Suprapubic skin (tissue), 4 donors: ENCODE results near the gene CACNA2D1. TPM values are rescaled to one million over a fixed set of nuclear protein-coding genes. Genes with fewer than 3 reads are reported as not detected.

Source experiments
- DNase-seq, 2 donors: peaks; one replicate each; pipeline ENCODE4 v3.0.0-alpha.2; 2019; ENCODE audit warnings: low spot score in 2 of 2
- H3K27ac ChIP-seq: fragments of 200-600 bp; sonication (generic); one replicate; pipeline ENCODE4 v1.5.1; 2019
- H3K27me3 ChIP-seq: fragments of 200-600 bp; sonication (generic); one replicate; pipeline ENCODE4 v1.5.1; 2019
- H3K36me3 ChIP-seq: fragments of 200-600 bp; sonication (generic); one replicate; pipeline ENCODE4 v1.5.1; 2019
- H3K4me1 ChIP-seq: fragments of 200-600 bp; sonication (generic); one replicate; pipeline ENCODE4 v1.5.1; 2019
- H3K4me3 ChIP-seq: fragments of 200-600 bp; sonication (generic); one replicate; pipeline ENCODE4 v1.5.1; 2019; ENCODE audit warnings: mild to moderate bottlenecking
- H3K9me3 ChIP-seq: fragments of 200-600 bp; sonication (generic); one replicate; pipeline ENCODE4 v1.5.1; 2019
- CTCF ChIP-seq, 2 donors: fragments of 200-600 bp in 1 of 2; fragments of 450-650 bp in 1 of 2; sonication (generic) in 1 of 2; IDR thresholded peaks; one replicate each; pipeline ENCODE4 v1.5.1; 2016 to 2019; ENCODE audit warnings: antibody characterized with exemption in 2 of 2, mild to moderate bottlenecking in 1 of 2, moderate library complexity in 1 of 2
- EP300 ChIP-seq: sonication (generic); formaldehyde crosslinking; IDR thresholded peaks from one replicate; pipeline ENCODE4 v1.6.1; 2017; ENCODE audit warnings: antibody characterized with exemption
- POLR2A ChIP-seq, 2 donors: fragments of 450-650 bp; IDR thresholded peaks; one replicate each; pipeline ENCODE4 v1.6.1; 2017; ENCODE audit warnings: antibody characterized with exemption in 2 of 2, mild to moderate bottlenecking in 2 of 2, moderate library complexity in 2 of 2
- POLR2AphosphoS5 ChIP-seq, 3 donors: sonication (generic); formaldehyde crosslinking; IDR thresholded peaks; one replicate each; pipeline ENCODE4 v1.6.1; 2017; ENCODE audit warnings: antibody characterized with exemption in 3 of 3
- WGBS: methylation state at CpG from one replicate; pipeline ENCODE4 v1.1.5; 2018; 5-methylcytosine and 5-hydroxymethylcytosine counted together
- total RNA-seq, 4 donors: library from RNA; depleted of rRNA; stranded (reverse); fragments of >200 nt; gene quantifications; one replicate each; pipeline ENCODE4 v1.1.0, GENCODE V29; 2016

The CACNA2D1 gene
- total RNA-seq, 4 donors from 2014 or later = 9.3 to 16.9 (median 10.6) TPM

- no peaks in the 10 kb centered on the region for H3K27me3 ChIP-seq
- no peaks in the 10 kb centered on the region for H3K36me3 ChIP-seq
- no peaks in the 10 kb centered on the region for H3K4me1 ChIP-seq
- no peak overlapping the region for H3K27ac ChIP-seq
- H3K4me3 ChIP-seq = no peak overlapping the region
- DNase-seq = no peak
- no peak for TF ChIP-seq POLR2AphosphoS5 (IDR thresholded peaks at IDR 0.05)
- no peak for TF ChIP-seq POLR2A (IDR thresholded peaks at IDR 0.05)
- TF ChIP-seq EP300 = no peak
- no peak for TF ChIP-seq CTCF (IDR thresholded peaks at IDR 0.05)
- no peaks in the 10 kb centered on the region for H3K9me3 ChIP-seq
These were observed 168.9 kb downstream of the CACNA2D1 start for GRCh38 chr7:82274681-82275080.

GRCh38 chr7:82273886-82274285 is 169.7 kb downstream of the CACNA2D1 start:
- H3K27me3 ChIP-seq = no peaks in the 10 kb centered on the region
- WGBS = 79% methylated on average over 3 of the region's 3 CpGs
- no peak overlapping the region for H3K4me3 ChIP-seq
- H3K36me3 ChIP-seq = no peaks in the 10 kb centered on the region
- TF ChIP-seq CTCF (IDR thresholded peaks at IDR 0.05) = no peak
- TF ChIP-seq EP300 = no peak
- TF ChIP-seq POLR2AphosphoS5 (IDR thresholded peaks at IDR 0.05) = no peak
- no peak for TF ChIP-seq POLR2A (IDR thresholded peaks at IDR 0.05)
- no peak overlapping the region for H3K27ac ChIP-seq
- no peak for DNase-seq
- H3K9me3 ChIP-seq = no peaks in the 10 kb centered on the region
- no peaks in the 10 kb centered on the region for H3K4me1 ChIP-seq

- TF ChIP-seq CTCF (IDR thresholded peaks at IDR 0.05) = no peak
- no peak for TF ChIP-seq EP300
- TF ChIP-seq POLR2A (IDR thresholded peaks at IDR 0.05) = no peak
- no peak for TF ChIP-seq POLR2AphosphoS5 (IDR thresholded peaks at IDR 0.05)
- whole genome bisulfite sequencing = 88% methylated on average over 1 of the region's 1 CpG
- Histone ChIP-seq H3K9me3 (no peaks in the 10 kb centered on the region), H3K4me3 (no peak overlapping the region), H3K4me1 (no peaks in the 10 kb centered on the region), H3K27ac (no peak overlapping the region), H3K36me3 (no peaks in the 10 kb centered on the region), H3K27me3 (no peaks in the 10 kb centered on the region)
- DNase-seq = no peak
These were observed 172.7 kb downstream of the CACNA2D1 start for GRCh38 chr7:82270870-82271269.

- WGBS = 56% methylated on average over 1 of the region's 1 CpG
- no peaks in the 10 kb centered on the region for H3K9me3 ChIP-seq
- DNase-seq = no peak
- no peak overlapping the region for H3K27ac ChIP-seq
- H3K27me3 ChIP-seq = no peaks in the 10 kb centered on the region
- H3K4me3 ChIP-seq = no peak overlapping the region
- H3K4me1 ChIP-seq = no peaks in the 10 kb centered on the region
- no peak for TF ChIP-seq CTCF (IDR thresholded peaks at IDR 0.05)
- no peak for TF ChIP-seq POLR2AphosphoS5 (IDR thresholded peaks at IDR 0.05)
- no peak for TF ChIP-seq EP300
- no peak for TF ChIP-seq POLR2A (IDR thresholded peaks at IDR 0.05)
- no peaks in the 10 kb centered on the region for H3K36me3 ChIP-seq
These were observed 174.9 kb downstream of the CACNA2D1 start for GRCh38 chr7:82268632-82269031.

GRCh38 chr7:82266081-82266480 is 177.5 kb downstream of the CACNA2D1 start:
- no peak for DNase-seq
- Histone ChIP-seq H3K9me3 (no peaks in the 10 kb centered on the region), H3K27ac (no peak overlapping the region), H3K36me3 (no peaks in the 10 kb centered on the region), H3K4me3 (no peak overlapping the region), H3K27me3 (no peaks in the 10 kb centered on the region), H3K4me1 (no peaks in the 10 kb centered on the region)
- no peak for TF ChIP-seq CTCF (IDR thresholded peaks at IDR 0.05)
- TF ChIP-seq POLR2A (IDR thresholded peaks at IDR 0.05) = no peak
- no peak for TF ChIP-seq POLR2AphosphoS5 (IDR thresholded peaks at IDR 0.05)
- TF ChIP-seq EP300 = no peak
